Stimulated activated CD4-positive, alpha-beta T cell treated with anti-CD3 and anti-CD28 coated beads, Interleukin-12 subunit alpha, Interleukin-12 subunit beta, amount 100 ng/mL, for 4 hours (primary cell): ENCODE data around the gene CASK.
"Not testable (repeated sequence)": the region's sequence is repeated elsewhere in the genome, so short reads cannot be mapped to it uniquely, and the experiment has no call there.

Experiments used
- DNase-seq: peaks from one replicate; pipeline ENCODE4 v3.0.0-alpha.2; 2020

The CASK gene

DNA sequence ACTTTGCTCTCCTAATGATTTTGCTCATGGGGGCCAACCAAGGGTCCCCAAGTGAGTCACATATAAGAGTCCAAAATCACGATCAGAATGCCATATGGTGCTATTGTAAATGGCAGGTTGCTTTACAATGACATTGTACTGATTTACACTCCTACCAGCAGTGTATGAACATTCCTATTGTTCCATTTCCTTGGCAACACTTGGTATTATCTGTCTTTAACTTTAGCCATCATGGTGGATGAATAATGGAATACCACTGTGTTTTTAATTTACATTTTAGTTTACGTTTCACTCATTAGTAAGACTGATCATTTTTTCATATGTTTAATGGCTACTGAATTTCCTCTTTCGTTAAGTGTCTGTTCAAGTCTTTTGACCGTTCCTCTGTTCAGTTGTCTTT, 379.7 kb downstream of the CASK start:
- no peak for DNase-seq

GRCh38 chrX:41543025-41543424, 380.3 kb downstream of the CASK start:
- DNase-seq, result no peak

DNA sequence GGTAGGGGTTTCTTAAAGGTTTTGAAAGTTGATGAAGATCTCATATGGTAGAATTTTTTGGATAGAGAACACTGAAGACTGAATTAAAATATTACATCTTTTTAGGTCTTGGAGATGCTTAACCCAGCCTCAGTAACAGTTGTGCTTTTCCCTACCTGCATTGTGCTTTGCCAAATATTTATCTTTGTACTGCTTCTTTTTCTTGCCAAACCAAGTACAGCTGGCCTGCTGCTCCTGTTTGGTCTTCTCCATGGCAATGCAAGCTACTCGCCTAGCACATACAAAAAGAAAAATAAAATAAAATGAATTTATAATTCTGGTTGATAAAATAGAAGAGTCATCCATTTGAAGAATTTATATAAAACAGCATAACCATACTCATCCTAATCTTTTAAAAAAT, 380.8 kb downstream of the CASK start:
- no peak for DNase-seq

GRCh38 chrX:41542135-41542534, 381.2 kb downstream of the CASK start:
- no peak for DNase-seq

GRCh38 chrX:41541386-41541785, 382.0 kb downstream of the CASK start:
- DNase-seq, result no peak

GRCh38 chrX:41538707-41539106, 384.6 kb downstream of the CASK start:
- no peak for DNase-seq

GRCh38 chrX:41530085-41530484, 393.3 kb downstream of the CASK start:
- no peak for DNase-seq

DNA sequence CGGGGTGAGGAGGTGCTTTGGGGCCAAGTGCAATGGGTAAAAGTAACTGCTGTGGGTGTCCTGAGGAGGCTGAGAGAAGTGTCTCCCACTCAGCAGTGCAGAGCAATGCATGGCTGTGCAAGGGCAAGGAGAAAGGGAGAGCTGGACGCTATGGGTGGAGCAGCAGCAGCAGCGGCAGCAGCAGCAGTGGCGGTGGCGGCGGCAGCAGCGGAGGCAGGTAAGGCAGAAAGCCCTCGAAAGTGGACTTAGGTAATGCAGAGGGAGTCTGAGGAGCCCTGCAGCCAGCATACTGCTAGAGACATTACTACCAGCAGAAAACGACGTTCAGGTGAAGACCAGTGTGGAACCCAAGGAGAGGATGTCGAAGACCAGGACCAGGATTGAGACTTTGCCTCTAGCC, 394.1 kb downstream of the CASK start:
- DNase-seq, result no peak

GRCh38 chrX:41528784-41529183, 394.6 kb downstream of the CASK start:
- DNase-seq, result no peak

DNA sequence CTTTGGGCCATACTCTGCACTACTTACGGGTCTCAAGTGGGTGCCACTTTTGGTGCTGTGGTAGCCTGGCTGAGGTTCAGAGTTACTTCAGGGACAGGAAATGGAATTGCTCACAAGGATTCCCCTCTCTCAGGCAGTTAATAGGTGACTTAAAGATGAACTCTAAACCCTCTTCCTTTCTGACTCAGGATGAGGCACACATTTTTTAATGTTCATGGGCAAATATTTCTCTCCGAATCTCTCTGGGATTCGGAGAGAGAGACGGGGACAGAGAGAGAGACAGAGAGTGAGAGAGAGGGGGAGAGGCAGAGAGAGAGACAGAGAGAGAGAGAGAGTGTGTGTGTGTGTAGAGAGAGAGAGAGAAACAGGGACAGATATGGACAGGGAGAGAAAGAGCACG, 396.4 kb downstream of the CASK start:
- no peak for DNase-seq

DNA sequence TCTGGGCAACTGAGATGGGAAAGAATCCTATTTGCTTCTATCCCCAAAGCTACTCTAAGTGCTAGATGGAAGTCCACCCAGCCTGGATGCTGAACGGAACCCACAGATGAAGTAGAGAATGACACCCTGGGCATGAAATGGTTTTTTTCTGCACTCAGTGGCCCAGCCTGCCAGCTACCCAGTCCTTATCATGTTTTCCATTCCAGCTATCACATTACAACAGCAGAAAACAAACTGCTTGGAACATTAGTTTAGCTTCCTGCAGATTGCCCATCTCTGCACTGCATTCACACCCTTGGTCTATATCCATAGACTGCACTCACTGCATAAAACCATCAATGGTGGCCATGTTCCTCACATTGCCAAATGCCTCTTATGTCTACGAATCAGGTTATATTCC, 397.1 kb downstream of the CASK start:
- DNase-seq, result no peak

- DNase-seq, result no peak
Observed at GRCh38 chrX:41522671-41523070, 400.7 kb downstream of the CASK start.

DNA sequence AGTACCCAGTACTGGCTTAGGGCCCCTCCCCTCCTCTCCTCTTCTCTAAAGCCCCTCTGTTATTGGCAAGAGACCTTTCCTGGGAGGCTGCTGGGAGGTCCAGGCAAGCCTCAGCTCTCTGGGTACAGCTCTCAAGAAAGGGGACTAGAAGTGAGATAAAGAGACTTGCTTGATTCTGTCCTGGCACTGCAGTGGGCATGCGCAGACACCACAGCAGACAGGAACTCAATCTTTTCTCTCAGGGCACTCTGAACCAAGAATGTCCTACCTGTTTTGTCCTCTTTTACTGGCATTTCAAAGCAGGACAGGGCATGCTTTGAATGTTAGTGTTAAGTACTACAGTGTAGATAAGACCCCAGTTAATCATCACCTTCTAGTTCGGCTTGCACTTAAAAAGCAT, 401.3 kb downstream of the CASK start:
- no peak for DNase-seq

GRCh38 chrX:41519468-41519867, 403.9 kb downstream of the CASK start:
- no peak for DNase-seq

GRCh38 chrX:41518841-41519220, 404.5 kb downstream of the CASK start:
- no peak for DNase-seq

- peak; percentile 5 for DNase-seq
Observed at GRCh38 chrX:41518127-41518840, 405.1 kb downstream of the CASK start.

DNA sequence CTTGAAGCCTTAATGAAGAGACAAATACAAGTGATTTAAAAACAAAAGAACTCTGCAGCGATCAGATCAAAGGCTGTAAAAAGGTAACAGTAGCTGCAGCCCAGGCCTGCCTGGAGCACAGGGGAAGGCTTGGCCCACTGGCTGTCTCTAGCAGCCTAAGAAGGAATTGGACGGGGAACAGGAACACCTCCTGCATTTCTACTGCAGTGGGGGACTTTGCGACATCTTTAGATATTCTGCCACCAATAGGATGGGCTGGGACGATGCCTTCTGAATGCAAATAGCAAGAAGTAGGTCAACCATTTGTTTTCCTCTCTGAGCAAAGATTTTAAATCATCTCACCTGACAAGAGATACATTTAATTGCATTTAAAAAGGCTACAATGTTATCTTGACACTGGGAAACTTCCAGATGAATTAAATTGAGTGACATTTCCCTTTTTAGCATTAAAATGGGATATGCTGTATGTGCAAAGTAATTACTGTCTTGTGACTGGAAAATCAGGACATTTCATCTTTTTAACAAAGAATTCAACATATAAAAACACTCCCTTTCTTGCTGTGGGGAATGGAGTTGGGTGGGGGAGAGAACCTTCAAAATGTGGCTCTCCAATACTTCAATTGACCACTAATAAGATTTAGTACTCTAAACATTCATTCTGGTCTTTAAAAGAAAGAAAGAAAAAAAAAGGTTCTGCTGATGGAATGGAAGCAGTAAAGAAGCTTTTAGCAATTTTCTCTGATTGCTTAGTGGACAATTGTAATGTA, 406.2 kb downstream of the CASK start:
- DNase-seq, result no peak

DNA sequence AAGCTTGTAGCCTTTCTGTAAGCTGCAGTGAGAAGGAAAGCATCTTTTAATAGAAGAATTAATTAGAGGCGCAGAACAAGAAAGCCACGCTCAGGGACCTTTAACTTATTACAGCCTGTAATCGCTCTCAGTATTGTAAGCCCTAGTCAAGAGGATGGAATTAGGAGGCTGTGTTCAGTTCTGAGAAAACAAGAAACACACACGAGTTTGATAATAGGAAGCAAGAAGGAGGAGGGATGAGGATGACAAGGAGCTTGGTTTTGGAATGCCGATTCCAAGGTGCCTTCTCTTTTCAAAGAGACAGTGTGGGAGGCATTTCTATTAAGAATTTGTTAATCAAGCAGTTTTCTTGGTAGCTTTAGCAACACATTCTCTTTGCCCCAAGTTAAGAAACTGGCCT, 406.9 kb downstream of the CASK start:
- DNase-seq, result no peak

GRCh38 chrX:41515376-41515775, 408.0 kb downstream of the CASK start:
- no peak for DNase-seq

- no peak for DNase-seq
Observed at GRCh38 chrX:41514179-41514578, 409.2 kb downstream of the CASK start.

GRCh38 chrX:41512853-41513252, 410.5 kb downstream of the CASK start:
- not testable (repeated sequence) for DNase-seq

DNA sequence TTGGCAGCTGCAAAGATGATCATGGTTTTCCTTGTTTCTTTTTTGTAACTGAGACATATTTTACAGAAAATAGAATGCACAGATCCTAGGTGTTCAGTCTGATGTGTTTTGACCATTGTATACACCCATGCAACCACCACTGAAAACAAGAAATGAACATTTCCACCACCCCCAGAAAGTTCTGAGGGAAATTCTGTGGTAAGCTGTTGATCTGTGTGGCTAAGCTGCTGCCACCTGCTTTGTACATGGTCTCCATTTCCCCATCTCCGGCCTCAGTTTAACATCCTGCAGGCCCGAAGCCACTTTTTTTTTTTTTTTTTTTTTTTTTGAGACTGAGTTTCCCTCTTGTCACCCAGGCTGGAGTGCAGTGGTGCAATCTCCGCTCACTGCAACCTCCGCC, 411.0 kb downstream of the CASK start:
- no peak for DNase-seq

DNA sequence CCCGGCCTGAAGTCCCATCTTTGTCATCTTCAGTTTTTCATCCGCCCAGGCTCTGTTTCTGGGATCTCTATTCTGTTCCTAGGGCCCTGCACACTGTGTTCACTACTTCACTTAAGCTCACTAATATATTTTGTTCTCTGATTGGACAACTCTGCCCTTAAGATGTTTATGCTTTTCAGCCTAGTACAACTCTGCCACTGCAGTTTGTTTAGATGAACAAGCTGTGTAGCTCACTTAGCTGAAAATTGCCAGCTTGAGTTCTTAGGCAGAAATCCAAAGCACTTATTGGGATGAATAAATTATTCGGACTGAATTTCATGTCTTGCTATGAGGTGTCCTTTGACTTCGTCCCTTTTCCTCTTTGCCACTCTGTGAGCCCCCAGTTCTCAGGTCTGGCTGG, 415.4 kb downstream of the CASK start:
- DNase-seq, result no peak

DNA sequence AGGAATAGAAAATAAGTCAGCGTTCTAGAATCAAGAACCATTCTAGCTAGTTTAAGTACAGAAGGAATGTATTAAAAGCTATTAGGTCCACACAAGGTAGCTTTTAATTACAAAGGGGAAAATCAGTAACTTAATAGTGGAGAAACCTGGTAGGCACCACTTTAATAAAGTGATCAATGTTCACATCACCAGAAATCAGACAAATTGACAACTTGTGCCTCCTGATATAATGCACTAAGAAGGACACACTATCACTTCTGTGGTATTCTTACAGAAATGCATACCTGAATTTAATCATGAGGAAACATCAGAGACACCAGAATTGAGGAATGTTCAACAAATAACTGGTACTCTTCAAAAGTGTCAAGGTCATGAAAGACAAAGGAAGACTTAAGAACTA, 421.4 kb downstream of the CASK start:
- DNase-seq, result no peak

GRCh38 chrX:41499984-41500383, 423.4 kb downstream of the CASK start:
- no peak for DNase-seq
